ENCODE measurements around the gene PLEKHH1. TPM values are rescaled to one million over a fixed set of nuclear protein-coding genes. Genes with fewer than 3 reads are reported as not detected.

PLEKHH1 gene
- total RNA-seq, 1 experiment from 2014 or later, result 27.6 TPM

DNA sequence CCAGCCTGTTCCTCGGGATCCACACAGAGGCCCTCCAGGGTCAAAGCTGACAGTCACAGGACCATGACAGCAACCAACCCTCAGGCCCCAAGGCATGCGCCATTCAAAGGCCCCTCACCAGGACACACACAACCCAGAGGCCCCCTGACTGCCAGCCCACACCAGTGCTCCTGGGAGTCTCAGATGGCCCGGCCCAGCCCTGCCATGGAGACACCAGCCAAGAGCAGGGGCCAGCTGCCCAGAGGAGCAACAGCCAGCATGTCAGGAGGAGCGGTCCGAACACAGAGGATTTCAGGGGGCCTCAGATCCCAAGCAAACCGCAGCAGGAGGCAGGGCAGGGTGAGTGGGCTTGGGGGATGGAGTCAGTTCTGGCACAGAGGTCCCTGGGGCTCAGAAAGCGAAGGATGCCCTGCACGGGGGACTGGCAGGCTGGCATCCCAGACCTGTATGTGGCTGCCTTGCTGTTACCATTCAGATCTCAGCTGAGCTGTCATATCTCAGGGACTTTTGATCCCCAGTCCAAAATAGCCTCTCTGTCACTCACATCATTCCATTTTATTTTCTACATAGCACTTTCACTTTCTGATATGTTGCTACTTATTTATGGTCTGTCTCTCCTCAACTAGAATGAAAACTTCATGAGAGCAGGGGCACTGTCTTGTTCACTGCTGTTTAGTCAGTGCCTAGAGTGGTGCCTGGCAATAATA is 49.4 kb upstream of the PLEKHH1 start:
- POLR2A ChIA-PET, result no interaction called here
- RAD21 ChIA-PET (ENCODE audit: low non-redundant PET in 1 of 2, low total read pairs in 2 of 2, uncharacterized antibody in 2 of 2, unreplicated experiment in 2 of 2), result no interaction called here
- intact Hi-C loops (cut with micrococcal nuclease), result no loop called here
- CTCF ChIA-PET, result no interaction called here
- H3K27ac ChIP-seq (ENCODE audit: low read depth, low read length), result no peak overlapping the region
- no peaks in the 10 kb centered on the region for H4K20me1 ChIP-seq (ENCODE audit: insufficient read depth)
- BruUV-seq (replicated peaks), result no TSS peak
- H3K9me3 ChIP-seq (ENCODE audit: control insufficient read depth in 1 of 2, insufficient read depth in 1 of 2, low read depth in 1 of 2, low read length in 2 of 2), result no peaks in the 10 kb centered on the region
- TF ChIP-seq ZFX (IDR thresholded peaks at IDR 0.05) (no peak), EZH2 (IDR thresholded peaks at IDR 0.05) (no peak)
- TF ChIP-seq, protein P1, sequence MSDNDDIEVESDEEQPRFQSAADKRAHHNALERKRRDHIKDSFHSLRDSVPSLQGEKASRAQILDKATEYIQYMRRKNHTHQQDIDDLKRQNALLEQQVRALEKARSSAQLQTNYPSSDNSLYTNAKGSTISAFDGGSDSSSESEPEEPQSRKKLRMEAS (IDR thresholded peaks at IDR 0.05), result no peak
- no peaks in the 10 kb centered on the region for H3K79me2 ChIP-seq (ENCODE audit: insufficient read depth, low read length)
- no peak for DNase-seq (ENCODE audit: low read depth, low spot score)
- no peak overlapping the region for H3K9ac ChIP-seq (ENCODE audit: low read length)
- no peaks in the 10 kb centered on the region for H3K9me2 ChIP-seq (ENCODE audit: insufficient read depth)
- no peak overlapping the region for H3K4me3 ChIP-seq (replicated peaks in 1 of 2; ENCODE audit: low read depth in 1 of 2, low read length in 2 of 2)
- no peaks in the 10 kb centered on the region for H3K36me3 ChIP-seq (ENCODE audit: control insufficient read depth in 1 of 2, insufficient read depth in 2 of 2, low read length in 2 of 2)
- H3K27me3 ChIP-seq (ENCODE audit: insufficient read depth, low read length), result no peaks in the 10 kb centered on the region
- no peaks in the 10 kb centered on the region for H3K4me1 ChIP-seq (ENCODE audit: control insufficient read depth in 1 of 2, insufficient read depth in 2 of 2, low read length in 2 of 2)
- no peak overlapping the region for H2AFZ ChIP-seq (ENCODE audit: low read depth, low read length, poor library complexity, severe bottlenecking)
- no peak for ATAC-seq
- no peak overlapping the region for H3K4me2 ChIP-seq (ENCODE audit: low read length)

- intact Hi-C loops (cut with micrococcal nuclease), result no loop called here
- no peak overlapping the region for H2AFZ ChIP-seq (ENCODE audit: low read depth, low read length, poor library complexity, severe bottlenecking)
- H3K79me2 ChIP-seq (ENCODE audit: insufficient read depth, low read length), result no peaks in the 10 kb centered on the region
- H3K9me2 ChIP-seq (ENCODE audit: insufficient read depth), result no peaks in the 10 kb centered on the region
- no peak overlapping the region for H3K27ac ChIP-seq (ENCODE audit: low read depth, low read length)
- H3K27me3 ChIP-seq (ENCODE audit: insufficient read depth, low read length), result no peaks in the 10 kb centered on the region
- no peak overlapping the region for H3K4me3 ChIP-seq (replicated peaks in 1 of 2; ENCODE audit: low read depth in 1 of 2, low read length in 2 of 2)
- H4K20me1 ChIP-seq (ENCODE audit: insufficient read depth), result no peaks in the 10 kb centered on the region
- ATAC-seq, result peak; percentile 55; the same call in 1 of the 2 replicates
- ChIA-PET RAD21 (ENCODE audit: low non-redundant PET in 1 of 2, low total read pairs in 2 of 2, uncharacterized antibody in 2 of 2, unreplicated experiment in 2 of 2) (no interaction called here), POLR2A (no interaction called here), CTCF (no interaction called here)
- H3K4me1 ChIP-seq (ENCODE audit: control insufficient read depth in 1 of 2, insufficient read depth in 2 of 2, low read length in 2 of 2), result no peaks in the 10 kb centered on the region
- no peak for DNase-seq (ENCODE audit: low read depth, low spot score)
- H3K9ac ChIP-seq (ENCODE audit: low read length), result no peak overlapping the region
- BruUV-seq (replicated peaks), result no TSS peak
- no peaks in the 10 kb centered on the region for H3K9me3 ChIP-seq (ENCODE audit: control insufficient read depth in 1 of 2, insufficient read depth in 1 of 2, low read depth in 1 of 2, low read length in 2 of 2)
- no peaks in the 10 kb centered on the region for H3K36me3 ChIP-seq (ENCODE audit: control insufficient read depth in 1 of 2, insufficient read depth in 2 of 2, low read length in 2 of 2)
- TF ChIP-seq, protein P2, sequence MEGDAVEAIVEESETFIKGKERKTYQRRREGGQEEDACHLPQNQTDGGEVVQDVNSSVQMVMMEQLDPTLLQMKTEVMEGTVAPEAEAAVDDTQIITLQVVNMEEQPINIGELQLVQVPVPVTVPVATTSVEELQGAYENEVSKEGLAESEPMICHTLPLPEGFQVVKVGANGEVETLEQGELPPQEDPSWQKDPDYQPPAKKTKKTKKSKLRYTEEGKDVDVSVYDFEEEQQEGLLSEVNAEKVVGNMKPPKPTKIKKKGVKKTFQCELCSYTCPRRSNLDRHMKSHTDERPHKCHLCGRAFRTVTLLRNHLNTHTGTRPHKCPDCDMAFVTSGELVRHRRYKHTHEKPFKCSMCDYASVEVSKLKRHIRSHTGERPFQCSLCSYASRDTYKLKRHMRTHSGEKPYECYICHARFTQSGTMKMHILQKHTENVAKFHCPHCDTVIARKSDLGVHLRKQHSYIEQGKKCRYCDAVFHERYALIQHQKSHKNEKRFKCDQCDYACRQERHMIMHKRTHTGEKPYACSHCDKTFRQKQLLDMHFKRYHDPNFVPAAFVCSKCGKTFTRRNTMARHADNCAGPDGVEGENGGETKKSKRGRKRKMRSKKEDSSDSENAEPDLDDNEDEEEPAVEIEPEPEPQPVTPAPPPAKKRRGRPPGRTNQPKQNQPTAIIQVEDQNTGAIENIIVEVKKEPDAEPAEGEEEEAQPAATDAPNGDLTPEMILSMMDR (IDR thresholded peaks at IDR 0.05 in 2 of 3, conservative IDR thresholded peaks at IDR 0.05 in 1 of 3; ENCODE audit: borderline replicate concordance in 1 of 3, insufficient read depth in 1 of 3, low read depth in 2 of 3, low read length in 2 of 3), result peak in 1 of 3 experiments; percentile 6; a peak in 1 of 6 replicates
- no peak for TF ChIP-seq RAD21 (IDR thresholded peaks at IDR 0.05; ENCODE audit: low read depth)
- TF ChIP-seq TCF7L2 (IDR thresholded peaks at IDR 0.05; ENCODE audit: borderline replicate concordance, extremely low read depth, insufficient read depth, insufficient read length), result no peak
- TF ChIP-seq JUND (IDR thresholded peaks at IDR 0.05), result no peak
- TF ChIP-seq SP1 (IDR thresholded peaks at IDR 0.05; ENCODE audit: low read depth), result no peak
- no peak for TF ChIP-seq CEBPB (IDR thresholded peaks at IDR 0.05; ENCODE audit: low read depth)
- no peak for TF ChIP-seq ZFX (IDR thresholded peaks at IDR 0.05)
- TF ChIP-seq, protein P1 (IDR thresholded peaks at IDR 0.05), result no peak
- no peak for TF ChIP-seq CBX3 (IDR thresholded peaks at IDR 0.05; ENCODE audit: low read depth)
- no peak overlapping the region for H3K4me2 ChIP-seq (ENCODE audit: low read length)
These were observed 47.5 kb upstream of the PLEKHH1 start for GRCh38 chr14:67485501-67486095.
